ENCODE data around the gene ANKRD27.
"Not testable (repeated sequence)": the region's sequence is repeated elsewhere in the genome, so short reads cannot be mapped to it uniquely, and the experiment has no call there.

ANKRD27 gene

DNA sequence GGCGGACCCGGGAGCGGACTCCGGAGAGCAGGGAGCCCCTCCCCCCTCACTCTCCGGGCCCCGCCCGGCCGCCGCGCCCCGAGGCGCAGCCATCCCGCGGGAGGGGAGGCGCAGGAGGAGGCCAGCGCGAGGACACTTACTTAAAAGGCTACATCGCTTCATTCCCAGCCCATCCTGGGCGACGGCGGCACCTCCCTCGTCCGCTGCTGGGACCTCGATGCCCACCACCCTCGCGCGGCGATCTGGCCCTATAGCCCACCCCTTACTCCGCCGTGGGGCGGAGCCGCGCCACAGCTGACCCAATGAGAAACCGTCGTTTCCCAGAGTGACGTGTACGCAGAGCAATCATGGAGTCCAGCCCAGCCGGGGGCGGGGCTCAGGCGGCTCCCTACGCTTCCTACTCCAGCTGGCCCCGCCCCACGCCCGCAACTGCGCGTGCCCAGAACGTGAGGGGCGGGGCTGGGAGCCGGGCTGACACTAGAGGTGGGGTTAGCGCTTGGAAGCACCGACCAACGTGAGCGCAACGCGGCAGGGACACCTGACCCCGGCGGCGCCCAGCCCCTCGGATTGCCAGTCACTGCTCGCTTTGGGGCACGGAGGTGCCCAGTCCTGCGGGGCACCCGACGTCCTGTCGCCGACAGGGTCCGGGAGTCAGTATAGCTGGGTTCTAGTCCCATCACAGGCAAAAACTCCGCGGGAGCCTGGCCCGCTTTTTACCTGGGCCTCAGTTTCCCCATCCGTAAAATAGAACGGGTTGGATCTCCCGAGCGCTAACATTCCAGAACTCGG, at the start of gene ANKRD27:
TSS of gene ANKRD27 (minus strand) at position 250 of the 789 bp plus-strand sequence. CDS start 16,165 bp downstream, outside the sequence.
- Histone ChIP-seq H3K27me3 (ENCODE audit: control insufficient read depth in 1 of 2, insufficient read depth in 2 of 2, low read length in 2 of 2) (peaks cover 14 to 16% of the 10 kb centered on the region in 2 donors), H3K4me3 (ENCODE audit: low read depth in 1 of 2, low read length in 2 of 2) (peak within 1 kb of the TSS; percentile 84 to 90), H3K9ac (ENCODE audit: low read depth in 1 of 2, low read length in 2 of 2) (peak within 1 kb of the TSS; percentile 61 to 72), H3K4me1 (ENCODE audit: control insufficient read depth in 1 of 2, insufficient read depth in 2 of 2, low read length in 2 of 2) (peaks cover 10 to 38% of the 10 kb centered on the region in 2 donors), H3K27ac (ENCODE audit: low read depth, low read length) (peak within 1 kb of the TSS; percentile 51), H3K36me3 (ENCODE audit: control insufficient read depth in 1 of 2, insufficient read depth in 2 of 2, low read length in 2 of 2) (no peaks in the 10 kb centered on the region), H3K9me3 (ENCODE audit: control insufficient read depth in 1 of 2, low read length in 2 of 2) (no peaks in the 10 kb centered on the region)

DNA sequence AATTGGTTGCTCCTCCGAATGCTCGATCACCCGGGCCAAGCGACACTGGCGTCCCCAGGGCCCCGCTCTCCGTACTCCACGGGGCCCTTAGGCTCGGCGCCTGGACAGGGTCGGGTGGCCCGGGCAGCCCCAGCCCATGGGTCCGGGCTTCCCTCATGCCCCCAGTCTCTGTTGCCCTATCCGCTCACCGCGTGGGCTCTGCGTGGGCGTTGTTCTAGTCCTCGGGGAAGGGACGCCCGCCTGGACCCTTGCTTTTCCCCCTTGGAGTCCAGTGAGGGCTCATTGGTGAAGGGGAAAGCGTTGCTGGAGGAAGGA, 45.9 kb upstream of the ANKRD27 start:
- Histone ChIP-seq H3K4me3 (ENCODE audit: low read depth in 1 of 2, low read length in 2 of 2) (no peak overlapping the region), H3K27me3 (ENCODE audit: control insufficient read depth in 1 of 2, insufficient read depth in 2 of 2, low read length in 2 of 2) (no peaks in the 10 kb centered on the region), H3K9me3 (ENCODE audit: control insufficient read depth in 1 of 2, low read length in 2 of 2) (no peaks in the 10 kb centered on the region)

DNA sequence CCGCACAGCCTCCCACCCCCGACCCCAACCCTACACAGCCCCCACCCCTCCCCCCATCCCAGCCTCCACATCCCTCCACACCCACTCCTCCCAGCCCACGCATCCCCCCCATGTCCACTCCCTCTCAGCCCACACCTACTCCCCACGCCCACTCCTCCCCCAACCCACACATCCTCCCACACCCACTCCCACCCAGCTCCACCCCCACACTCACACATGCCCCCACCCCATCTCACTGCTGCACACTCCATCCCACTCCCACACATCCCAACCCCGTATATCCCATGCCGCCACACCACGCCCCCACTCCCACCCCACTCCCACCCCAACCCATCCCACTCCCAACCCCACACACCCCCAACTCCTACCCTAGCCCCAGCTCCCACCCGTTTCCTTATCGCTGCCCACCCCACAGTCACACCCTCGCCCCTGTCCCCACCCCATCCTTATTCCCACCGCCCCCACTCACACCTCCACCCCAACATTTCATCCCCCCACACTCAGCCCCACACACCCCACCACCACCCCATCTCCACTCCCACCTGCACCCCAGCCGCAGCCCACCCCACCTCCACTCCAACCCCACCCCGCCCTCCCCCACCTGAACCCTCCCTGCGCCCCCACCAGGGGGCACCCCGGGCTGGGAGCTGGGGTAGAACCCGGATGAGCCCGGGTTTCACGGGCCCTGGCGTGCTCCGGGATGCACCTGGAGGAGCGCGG, 45.4 kb upstream of the ANKRD27 start:
- Histone ChIP-seq H3K4me3 (ENCODE audit: low read depth in 1 of 2, low read length in 2 of 2) (no peak overlapping the region), H3K9ac (ENCODE audit: low read depth in 1 of 2, low read length in 2 of 2) (no peak overlapping the region), H3K27me3 (ENCODE audit: control insufficient read depth in 1 of 2, insufficient read depth in 2 of 2, low read length in 2 of 2) (no peaks in the 10 kb centered on the region), H3K36me3 (ENCODE audit: control insufficient read depth in 1 of 2, insufficient read depth in 2 of 2, low read length in 2 of 2) (peaks cover 0 to 8% of the 10 kb centered on the region in 2 donors), H3K4me1 (ENCODE audit: control insufficient read depth in 1 of 2, insufficient read depth in 2 of 2, low read length in 2 of 2) (no peaks in the 10 kb centered on the region), H3K9me3 (ENCODE audit: control insufficient read depth in 1 of 2, low read length in 2 of 2) (no peaks in the 10 kb centered on the region), H3K27ac (ENCODE audit: low read depth, low read length) (no peak overlapping the region)

More for the DNA sequence above, 45.9 kb upstream of the ANKRD27 start:
- Histone ChIP-seq H3K36me3 (ENCODE audit: control insufficient read depth in 1 of 2, insufficient read depth in 2 of 2, low read length in 2 of 2) (peaks cover 0 to 8% of the 10 kb centered on the region in 2 donors), H3K4me1 (ENCODE audit: control insufficient read depth in 1 of 2, insufficient read depth in 2 of 2, low read length in 2 of 2) (no peaks in the 10 kb centered on the region), H3K27ac (ENCODE audit: low read depth, low read length) (no peak overlapping the region), H3K9ac (ENCODE audit: low read depth in 1 of 2, low read length in 2 of 2) (no peak overlapping the region)

DNA sequence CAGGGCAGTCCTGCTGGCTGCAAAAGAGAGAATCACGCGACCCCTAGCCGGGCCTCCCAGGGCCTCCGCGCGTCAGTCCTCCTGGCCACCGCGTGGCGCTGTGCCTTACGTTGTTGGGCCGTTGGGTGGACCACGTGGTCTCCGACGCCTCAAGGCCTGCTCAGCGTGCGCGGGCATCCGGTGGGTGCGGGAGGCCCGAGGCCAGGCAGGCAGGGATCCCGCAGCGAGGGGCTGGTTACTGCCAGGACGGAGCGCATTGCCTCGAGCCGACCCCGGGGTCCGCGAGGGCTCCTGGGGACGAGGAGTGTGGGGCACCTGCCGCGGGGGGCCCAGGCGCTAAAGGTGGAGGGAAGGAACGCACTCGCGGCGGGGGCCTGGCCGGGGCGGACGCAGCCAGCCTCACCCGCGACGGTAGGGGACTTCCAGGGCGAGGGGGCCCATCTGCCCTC, 44.7 kb upstream of the ANKRD27 start, which contains the start of gene TDRD12:
TSS of gene TDRD12 (plus strand) at position 157 of the 449 bp plus-strand sequence. CDS start 306 bp downstream, outside the sequence.
- H3K4me3 ChIP-seq (ENCODE audit: low read depth in 1 of 2, low read length in 2 of 2): no peak within 1 kb of the TSS
- H3K27ac ChIP-seq (ENCODE audit: low read depth, low read length): no peak within 1 kb of the TSS
- no peaks in the 10 kb centered on the region for H3K9me3 ChIP-seq (ENCODE audit: control insufficient read depth in 1 of 2, low read length in 2 of 2)
- no peak within 1 kb of the TSS for H3K9ac ChIP-seq (ENCODE audit: low read depth in 1 of 2, low read length in 2 of 2)
- no peaks in the 10 kb centered on the region for H3K4me1 ChIP-seq (ENCODE audit: control insufficient read depth in 1 of 2, insufficient read depth in 2 of 2, low read length in 2 of 2)
- peaks cover 0 to 15% of the 10 kb centered on the region in 2 donors for H3K36me3 ChIP-seq (ENCODE audit: control insufficient read depth in 1 of 2, insufficient read depth in 2 of 2, low read length in 2 of 2)
- no peaks in the 10 kb centered on the region for H3K27me3 ChIP-seq (ENCODE audit: control insufficient read depth in 1 of 2, insufficient read depth in 2 of 2, low read length in 2 of 2)

DNA sequence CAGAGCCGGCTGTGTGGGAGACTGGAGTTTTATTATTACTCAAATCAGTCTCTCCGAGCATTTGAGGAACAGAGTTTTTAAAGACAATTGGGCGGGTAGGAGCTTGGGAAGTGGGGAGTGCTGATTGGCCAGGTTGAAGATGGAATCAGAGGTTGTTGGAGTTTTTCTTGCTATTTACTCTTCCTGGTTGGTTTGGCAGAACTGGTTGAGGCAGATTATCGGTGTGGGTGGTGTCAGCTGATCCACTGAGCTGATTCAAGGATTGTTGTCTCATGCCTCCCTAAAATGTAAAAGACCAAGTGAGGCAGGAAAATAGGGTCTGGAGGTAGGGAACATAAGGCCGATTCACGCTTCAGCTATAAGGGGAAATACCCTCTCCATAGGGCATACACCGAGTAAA, 43.3 kb upstream of the ANKRD27 start:
- Histone ChIP-seq H3K27ac (ENCODE audit: low read depth, low read length) (no peak overlapping the region), H3K9ac (ENCODE audit: low read depth in 1 of 2, low read length in 2 of 2) (no peak overlapping the region), H3K27me3 (ENCODE audit: control insufficient read depth in 1 of 2, insufficient read depth in 2 of 2, low read length in 2 of 2) (no peaks in the 10 kb centered on the region), H3K4me3 (ENCODE audit: low read depth in 1 of 2, low read length in 2 of 2) (no peak overlapping the region), H3K4me1 (ENCODE audit: control insufficient read depth in 1 of 2, insufficient read depth in 2 of 2, low read length in 2 of 2) (no peaks in the 10 kb centered on the region), H3K9me3 (ENCODE audit: control insufficient read depth in 1 of 2, low read length in 2 of 2) (no peaks in the 10 kb centered on the region), H3K36me3 (ENCODE audit: control insufficient read depth in 1 of 2, insufficient read depth in 2 of 2, low read length in 2 of 2) (peaks cover under 1 to 20% of the 10 kb centered on the region in 2 donors)

DNA sequence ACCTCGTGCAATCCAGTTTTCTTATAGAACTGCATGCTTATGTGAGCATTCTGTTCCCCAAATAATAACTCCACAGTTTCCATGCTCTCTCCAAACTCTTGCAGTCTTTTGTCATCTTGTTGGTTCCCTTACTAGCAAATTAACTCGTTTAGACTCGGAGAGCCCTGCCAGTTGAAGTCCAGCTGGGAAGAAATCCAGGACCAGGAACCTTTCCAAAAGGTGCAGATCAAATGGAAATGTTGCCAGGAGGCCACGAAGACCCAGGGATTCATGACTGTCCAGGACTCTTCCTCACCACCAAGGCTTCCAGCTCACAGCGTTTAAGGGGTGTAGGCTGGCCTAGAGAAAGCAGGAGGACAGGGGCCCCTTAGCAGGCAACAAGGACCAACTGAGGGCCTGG, 42.5 kb upstream of the ANKRD27 start:
- H3K4me3 ChIP-seq (ENCODE audit: low read depth in 1 of 2, low read length in 2 of 2): no peak overlapping the region
- no peak overlapping the region for H3K9ac ChIP-seq (ENCODE audit: low read depth in 1 of 2, low read length in 2 of 2)
- H3K9me3 ChIP-seq (ENCODE audit: control insufficient read depth in 1 of 2, low read length in 2 of 2): no peaks in the 10 kb centered on the region
- H3K4me1 ChIP-seq (ENCODE audit: control insufficient read depth in 1 of 2, insufficient read depth in 2 of 2, low read length in 2 of 2): no peaks in the 10 kb centered on the region
- H3K27me3 ChIP-seq (ENCODE audit: control insufficient read depth in 1 of 2, insufficient read depth in 2 of 2, low read length in 2 of 2): no peaks in the 10 kb centered on the region
- H3K27ac ChIP-seq (ENCODE audit: low read depth, low read length): no peak overlapping the region
- H3K36me3 ChIP-seq (ENCODE audit: control insufficient read depth in 1 of 2, insufficient read depth in 2 of 2, low read length in 2 of 2): peaks cover 4 to 26% of the 10 kb centered on the region in 2 donors

DNA sequence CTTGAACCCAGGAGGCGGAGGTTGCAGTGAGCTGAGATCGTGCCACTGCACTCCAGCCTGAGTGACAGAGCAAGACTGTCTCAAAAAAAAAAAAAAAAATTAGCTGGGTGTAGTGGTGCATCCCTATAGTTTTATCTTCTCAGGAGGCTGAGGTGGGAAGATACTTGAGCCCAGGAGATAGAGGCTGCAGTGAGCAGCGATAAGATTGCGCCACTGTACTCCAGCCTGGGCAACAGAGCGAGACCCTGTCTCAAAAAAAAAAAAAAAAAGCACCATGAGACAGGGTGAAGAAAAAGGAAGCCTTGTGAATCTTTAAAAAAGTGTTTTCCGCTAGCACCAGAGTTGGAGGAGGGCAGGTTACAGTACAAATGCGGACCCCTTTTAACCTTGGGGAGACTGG, 41.2 kb upstream of the ANKRD27 start:
- not testable (repeated sequence) for H3K4me3 ChIP-seq (ENCODE audit: low read depth in 1 of 2, low read length in 2 of 2)

DNA sequence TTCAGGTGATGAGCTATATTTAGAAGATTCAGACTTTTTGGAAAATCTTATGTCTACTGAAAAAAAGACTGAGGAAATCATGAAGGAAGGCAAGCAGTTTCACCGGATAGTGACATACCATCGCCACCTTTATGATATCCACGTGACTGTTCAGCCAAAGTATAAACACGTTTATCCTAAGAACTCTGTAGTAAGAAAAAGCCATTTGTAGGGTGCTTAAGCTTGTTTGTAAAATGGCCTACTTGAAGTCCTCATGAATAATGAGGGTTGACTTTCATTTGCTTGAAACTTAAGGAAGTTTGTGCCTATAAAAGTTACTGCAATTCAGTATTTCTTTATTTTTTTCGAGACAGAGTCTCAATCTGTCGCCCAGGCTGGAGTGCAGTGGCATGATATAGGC, 36.8 kb upstream of the ANKRD27 start:
- Histone ChIP-seq H3K4me1 (ENCODE audit: control insufficient read depth in 1 of 2, insufficient read depth in 2 of 2, low read length in 2 of 2) (peaks cover 2 to 4% of the 10 kb centered on the region in 2 donors), H3K9ac (ENCODE audit: low read depth in 1 of 2, low read length in 2 of 2) (no peak overlapping the region), H3K36me3 (ENCODE audit: control insufficient read depth in 1 of 2, insufficient read depth in 2 of 2, low read length in 2 of 2) (peaks cover 5 to 34% of the 10 kb centered on the region in 2 donors), H3K4me3 (ENCODE audit: low read depth in 1 of 2, low read length in 2 of 2) (no peak overlapping the region), H3K27me3 (ENCODE audit: control insufficient read depth in 1 of 2, insufficient read depth in 2 of 2, low read length in 2 of 2) (no peaks in the 10 kb centered on the region), H3K27ac (ENCODE audit: low read depth, low read length) (no peak overlapping the region), H3K9me3 (ENCODE audit: control insufficient read depth in 1 of 2, low read length in 2 of 2) (no peaks in the 10 kb centered on the region)

More for the DNA sequence above, 41.2 kb upstream of the ANKRD27 start:
- H3K27me3 ChIP-seq (ENCODE audit: control insufficient read depth in 1 of 2, insufficient read depth in 2 of 2, low read length in 2 of 2); H3K27ac ChIP-seq (ENCODE audit: low read depth, low read length); H3K9ac ChIP-seq (ENCODE audit: low read depth in 1 of 2, low read length in 2 of 2); H3K4me1 ChIP-seq (ENCODE audit: control insufficient read depth in 1 of 2, insufficient read depth in 2 of 2, low read length in 2 of 2); H3K9me3 ChIP-seq (ENCODE audit: control insufficient read depth in 1 of 2, low read length in 2 of 2): not testable (repeated sequence)
- peaks cover 5 to 32% of the 10 kb centered on the region in 2 donors for H3K36me3 ChIP-seq (ENCODE audit: control insufficient read depth in 1 of 2, insufficient read depth in 2 of 2, low read length in 2 of 2)

DNA sequence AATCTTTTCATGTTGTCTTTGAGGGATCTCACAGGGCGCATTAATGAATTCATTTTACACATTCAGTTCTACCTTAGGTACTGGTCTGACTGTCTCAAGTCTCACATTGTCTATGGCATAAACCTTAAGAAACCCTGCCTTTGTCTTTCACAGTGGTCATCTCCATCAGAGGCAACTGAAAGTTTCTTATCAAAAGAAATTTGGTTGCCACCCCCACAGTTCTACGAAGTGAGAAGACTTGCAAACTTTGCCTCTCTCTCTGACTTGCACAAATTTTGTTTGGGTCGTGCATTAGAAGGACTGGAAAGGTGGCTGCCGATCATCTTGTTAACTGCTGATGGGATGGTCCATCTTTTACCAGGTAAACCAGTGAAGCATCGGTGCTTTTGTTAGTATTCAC, 34.1 kb upstream of the ANKRD27 start:
- Histone ChIP-seq H3K27ac (ENCODE audit: low read depth, low read length) (no peak overlapping the region), H3K9ac (ENCODE audit: low read depth in 1 of 2, low read length in 2 of 2) (no peak overlapping the region), H3K27me3 (ENCODE audit: control insufficient read depth in 1 of 2, insufficient read depth in 2 of 2, low read length in 2 of 2) (no peaks in the 10 kb centered on the region), H3K36me3 (ENCODE audit: control insufficient read depth in 1 of 2, insufficient read depth in 2 of 2, low read length in 2 of 2) (peaks cover 5 to 37% of the 10 kb centered on the region in 2 donors), H3K4me3 (ENCODE audit: low read depth in 1 of 2, low read length in 2 of 2) (no peak overlapping the region), H3K4me1 (ENCODE audit: control insufficient read depth in 1 of 2, insufficient read depth in 2 of 2, low read length in 2 of 2) (peaks cover 3 to 4% of the 10 kb centered on the region in 2 donors), H3K9me3 (ENCODE audit: control insufficient read depth in 1 of 2, low read length in 2 of 2) (no peaks in the 10 kb centered on the region)

DNA sequence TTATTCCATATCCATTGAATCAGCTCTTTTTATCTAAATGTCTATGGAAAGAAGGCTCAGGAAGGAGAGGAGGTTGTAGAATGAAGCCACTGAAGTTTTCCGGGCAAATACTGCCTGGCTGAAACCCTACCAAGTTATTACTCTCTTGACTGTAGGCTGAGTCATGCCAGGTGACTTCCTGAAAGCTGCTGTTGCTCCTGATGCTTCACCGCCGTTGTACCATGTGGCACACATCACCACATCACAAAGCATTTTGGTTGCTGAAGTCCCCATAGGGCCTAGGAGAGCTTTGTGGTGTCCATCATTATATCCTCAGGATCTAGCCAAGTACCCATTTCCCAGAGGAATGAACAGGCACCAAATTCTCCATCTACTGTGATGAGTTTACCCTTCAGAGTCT, 33.5 kb upstream of the ANKRD27 start:
- no peak overlapping the region for H3K4me3 ChIP-seq (ENCODE audit: low read depth in 1 of 2, low read length in 2 of 2)
- H3K9ac ChIP-seq (ENCODE audit: low read depth in 1 of 2, low read length in 2 of 2): no peak overlapping the region
- peaks cover 5 to 33% of the 10 kb centered on the region in 2 donors for H3K36me3 ChIP-seq (ENCODE audit: control insufficient read depth in 1 of 2, insufficient read depth in 2 of 2, low read length in 2 of 2)
- no peaks in the 10 kb centered on the region for H3K27me3 ChIP-seq (ENCODE audit: control insufficient read depth in 1 of 2, insufficient read depth in 2 of 2, low read length in 2 of 2)
- H3K4me1 ChIP-seq (ENCODE audit: control insufficient read depth in 1 of 2, insufficient read depth in 2 of 2, low read length in 2 of 2): peaks cover 3 to 4% of the 10 kb centered on the region in 2 donors
- H3K27ac ChIP-seq (ENCODE audit: low read depth, low read length): no peak overlapping the region
- no peaks in the 10 kb centered on the region for H3K9me3 ChIP-seq (ENCODE audit: control insufficient read depth in 1 of 2, low read length in 2 of 2)
